GM06990 (cell line): ENCODE measurements around the gene CYP39A1.

Source experiments
- DNase-seq: peaks from one replicate; pipeline ENCODE4 v3.0.0-alpha.2; 2011; ENCODE audit not compliant: insufficient read length; ENCODE audit errors: extremely low read depth
- H3K27me3 ChIP-seq: replicated peaks from 2 replicates; pipeline ENCODE4 v1.6.0; 2011; ENCODE audit warnings: low read length; ENCODE audit not compliant: control insufficient read depth, insufficient read depth
- H3K36me3 ChIP-seq: 2 replicates; pipeline ENCODE4 v1.5.1; 2011; ENCODE audit warnings: low read length; ENCODE audit not compliant: control insufficient read depth, insufficient read depth
- H3K4me3 ChIP-seq: replicated peaks from 2 replicates; pipeline ENCODE4 v1.5.1; 2011; ENCODE audit warnings: low read depth, mild to moderate bottlenecking, control low read depth, low read length
- CTCF ChIP-seq: IDR thresholded peaks from 2 replicates; pipeline ENCODE4 v1.5.1; 2011; ENCODE audit warnings: low read length, control low read depth, mild to moderate bottlenecking, inconsistent platforms; ENCODE audit not compliant: insufficient read depth, poor library complexity, severe bottlenecking

The CYP39A1 gene

GRCh38 chr6:46626976-46627375 lies 25.6 kb downstream of the CYP39A1 start:
- TF ChIP-seq CTCF, result no peak
- Histone ChIP-seq H3K4me3 (no peak overlapping the region), H3K36me3 (no peaks in the 10 kb centered on the region), H3K27me3 (no peaks in the 10 kb centered on the region; the same call in 1 of the 2 replicates)
- no peak for DNase-seq

- peak; percentile 24 for DNase-seq
- Histone ChIP-seq H3K4me3 (no peak overlapping the region), H3K36me3 (no peaks in the 10 kb centered on the region), H3K27me3 (no peaks in the 10 kb centered on the region; the same call in 1 of the 2 replicates)
- peak; percentile 55 for TF ChIP-seq CTCF
These were observed 26.2 kb downstream of the CYP39A1 start for GRCh38 chr6:46626228-46626909.

- TF ChIP-seq CTCF, result no peak
- no peak overlapping the region for H3K4me3 ChIP-seq
- H3K36me3 ChIP-seq, result no peaks in the 10 kb centered on the region
- no peaks in the 10 kb centered on the region; the same call in 1 of the 2 replicates for H3K27me3 ChIP-seq
- no peak for DNase-seq
These were observed 33.9 kb downstream of the CYP39A1 start for GRCh38 chr6:46618726-46619125.

- Histone ChIP-seq H3K27me3 (no peaks in the 10 kb centered on the region; the same call in 1 of the 2 replicates), H3K36me3 (no peaks in the 10 kb centered on the region), H3K4me3 (no peak overlapping the region)
- DNase-seq, result no peak
- TF ChIP-seq CTCF, result no peak
These were observed 40.0 kb downstream of the CYP39A1 start for GRCh38 chr6:46612645-46613044.

- no peaks in the 10 kb centered on the region for H3K36me3 ChIP-seq
- no peak for DNase-seq
- no peak for TF ChIP-seq CTCF
These were observed 41.6 kb downstream of the CYP39A1 start for GRCh38 chr6:46610862-46611553.

GRCh38 chr6:46606338-46606737 lies 46.3 kb downstream of the CYP39A1 start:
- no peak for TF ChIP-seq CTCF
- Histone ChIP-seq H3K27me3 (no peaks in the 10 kb centered on the region; the same call in 1 of the 2 replicates), H3K36me3 (no peaks in the 10 kb centered on the region), H3K4me3 (no peak overlapping the region)
- DNase-seq, result no peak

More at GRCh38 chr6:46610862-46611553, 41.6 kb downstream of the CYP39A1 start:
- Histone ChIP-seq H3K27me3 (no peaks in the 10 kb centered on the region; the same call in 1 of the 2 replicates), H3K4me3 (no peak overlapping the region)
